OCI-LY3 (cell line): ENCODE data around the gene SLC25A20.
"Not testable (repeated sequence)": the region's sequence is repeated elsewhere in the genome, so short reads cannot be mapped to it uniquely, and the experiment has no call there.

Experiments used
- H2AFZ ChIP-seq: fragments of 200-600, 300-600 bp; shearing (Covaris generic); 2 replicates; pipeline ENCODE4 v1.6.0; 2014; ENCODE audit warnings: antibody characterized with exemption, low read depth, low read length
- H3K27ac ChIP-seq: fragments of 200-600, 300-600 bp; sonication (generic); 2 replicates; pipeline ENCODE4 v1.5.1; 2014; ENCODE audit warnings: mild to moderate bottlenecking, low read length, moderate library complexity, mixed read lengths
- H3K27me3 ChIP-seq: fragments of 200-600, 300-600 bp; sonication (generic); 2 replicates; pipeline ENCODE4 v1.6.1; 2014; ENCODE audit warnings: low read depth, low read length, mixed read lengths
- H3K36me3 ChIP-seq: fragments of 200-600, 300-600 bp; sonication (generic); replicated peaks from 2 replicates; pipeline ENCODE3; 2014; ENCODE audit warnings: low read depth, low read length, mixed read lengths
- H3K4me1 ChIP-seq: fragments of 300-600, 200-600 bp; sonication (generic); 2 replicates; pipeline ENCODE4 v1.6.1; 2014; ENCODE audit warnings: low read length, mixed read lengths
- H3K4me2 ChIP-seq: fragments of 200-600, 300-600 bp; sonication (generic); 2 replicates; pipeline ENCODE4 v1.6.1; 2014; ENCODE audit warnings: low read length, mixed read lengths
- H3K4me3 ChIP-seq: fragments of 300-600, 200-600 bp; sonication (generic); 2 replicates; pipeline ENCODE4 v1.5.1; 2014; ENCODE audit warnings: antibody characterized with exemption, mild to moderate bottlenecking, low read length, moderate library complexity
- H3K79me2 ChIP-seq: fragments of 300-600, 200-600 bp; shearing (Covaris generic); 2 replicates; pipeline ENCODE4 v1.6.1; 2014; ENCODE audit warnings: mild to moderate bottlenecking, low read length, mixed read lengths
- H3K9ac ChIP-seq: fragments of 300-600, 200-600 bp; shearing (Covaris generic); 2 replicates; pipeline ENCODE4 v1.6.0; 2014; ENCODE audit warnings: mild to moderate bottlenecking, low read length, moderate library complexity
- H3K9me3 ChIP-seq: fragments of 200-600, 300-600 bp; shearing (Covaris generic); 2 replicates; pipeline ENCODE4 v1.6.1; 2014; ENCODE audit warnings: low read length, mixed read lengths; ENCODE audit not compliant: insufficient read depth
- H4K20me1 ChIP-seq: fragments of 200-600, 300-600 bp; sonication (generic); 2 replicates; pipeline ENCODE4 v1.6.1; 2016; ENCODE audit warnings: low read length, mixed read lengths; ENCODE audit not compliant: insufficient read depth
- CTCF ChIP-seq: fragments of 200-600, 300-600 bp; sonication (generic); IDR thresholded peaks from 2 replicates; pipeline ENCODE4 v1.5.1; 2014; ENCODE audit warnings: antibody characterized with exemption, low read length, low read depth
- EZH2phosphoT487 ChIP-seq: fragments of 200-600 bp; shearing (Covaris generic); IDR thresholded peaks from 2 replicates; pipeline ENCODE4 v1.6.1; 2018; ENCODE audit warnings: antibody characterized with exemption, mixed run types, low read depth

SLC25A20 gene

GRCh38 chr3:48830715-48831114 lies 68.0 kb downstream of the SLC25A20 start:
- no peak overlapping the region for H3K4me2 ChIP-seq

GRCh38 chr3:48829525-48829924 lies 69.2 kb downstream of the SLC25A20 start:
- H4K20me1 ChIP-seq, H2AFZ ChIP-seq, H3K4me1 ChIP-seq, H3K79me2 ChIP-seq, H3K9ac ChIP-seq, H3K36me3 ChIP-seq, H3K27me3 ChIP-seq, H3K4me2 ChIP-seq, H3K4me3 ChIP-seq, H3K27ac ChIP-seq, H3K9me3 ChIP-seq: not testable (repeated sequence)

More at GRCh38 chr3:48830715-48831114, 68.0 kb downstream of the SLC25A20 start:
- no peak overlapping the region for H3K27ac ChIP-seq
- H3K27me3 ChIP-seq: no peaks in the 10 kb centered on the region
- H2AFZ ChIP-seq: no peak overlapping the region
- H3K9ac ChIP-seq: no peak overlapping the region
- no peak overlapping the region for H3K4me3 ChIP-seq
- TF ChIP-seq CTCF (no peak), EZH2phosphoT487 (no peak)
- H3K79me2 ChIP-seq: no peaks in the 10 kb centered on the region
- H3K36me3 ChIP-seq: no peaks in the 10 kb centered on the region
- no peaks in the 10 kb centered on the region for H3K9me3 ChIP-seq
- no peaks in the 10 kb centered on the region for H4K20me1 ChIP-seq
- H3K4me1 ChIP-seq: peaks cover 6% of the 10 kb centered on the region

- H4K20me1 ChIP-seq, H3K79me2 ChIP-seq: not testable (repeated sequence)
Observed at GRCh38 chr3:48827874-48828273, 70.8 kb downstream of the SLC25A20 start.

GRCh38 chr3:48826451-48826850 lies 72.2 kb downstream of the SLC25A20 start:
- Histone ChIP-seq H3K9me3 (no peaks in the 10 kb centered on the region), H3K4me3 (no peak overlapping the region), H3K9ac (no peak overlapping the region), H3K36me3 (no peaks in the 10 kb centered on the region), H3K27ac (no peak overlapping the region), H4K20me1 (no peaks in the 10 kb centered on the region), H3K4me2 (no peak overlapping the region), H3K27me3 (no peaks in the 10 kb centered on the region), H3K79me2 (no peaks in the 10 kb centered on the region), H3K4me1 (peaks cover 6% of the 10 kb centered on the region), H2AFZ (no peak overlapping the region)
- no peak for TF ChIP-seq CTCF
- TF ChIP-seq EZH2phosphoT487: no peak

More at GRCh38 chr3:48827874-48828273, 70.8 kb downstream of the SLC25A20 start:
- not testable (repeated sequence) for H3K4me3 ChIP-seq, H3K36me3 ChIP-seq, H3K4me2 ChIP-seq, H3K9ac ChIP-seq, H3K4me1 ChIP-seq, H3K27ac ChIP-seq, H2AFZ ChIP-seq, H3K9me3 ChIP-seq, H3K27me3 ChIP-seq

- Histone ChIP-seq H3K79me2 (no peaks in the 10 kb centered on the region), H3K9me3 (no peaks in the 10 kb centered on the region), H3K4me2 (no peak overlapping the region), H3K4me1 (no peaks in the 10 kb centered on the region), H3K4me3 (no peak overlapping the region), H3K9ac (no peak overlapping the region), H3K27ac (no peak overlapping the region), H4K20me1 (no peaks in the 10 kb centered on the region), H3K36me3 (no peaks in the 10 kb centered on the region), H3K27me3 (no peaks in the 10 kb centered on the region), H2AFZ (no peak overlapping the region)
- no peak for TF ChIP-seq CTCF
- TF ChIP-seq EZH2phosphoT487: no peak
Observed at GRCh38 chr3:48820612-48821324, 77.9 kb downstream of the SLC25A20 start.
